HepG2 (cell line): ENCODE results near the gene PTCRA. TPM values are rescaled to one million over a fixed set of nuclear protein-coding genes. Genes with fewer than 3 reads are reported as not detected.
A peak's percentile ranks its signal among the peaks of the same experiment; 100 is the strongest.

Experiments used
- ATAC-seq: fragments of 200-7000 bp; cut with Tn5 transposase; 3 replicates; pipeline ENCODE4 v1.9.1; 2020; ENCODE audit warnings: mild to moderate bottlenecking, moderate library complexity
- BruUV-seq: library from RNA; stranded (reverse); fragments of 400-500 nt; replicated peaks from 2 replicates; lab custom pipeline; 2021; lab: Mats Ljungman, UMichigan
- CTCF ChIA-PET: fragments of 300-600 bp; formaldehyde crosslinking; extraction: SDS; loops from one replicate; lab custom pipeline; 2021; ENCODE audit warnings: low total read pairs, inconsistent platforms, low intra/inter-chr PET ratio; lab: Yijun Ruan, JAX
- POLR2A ChIA-PET: fragments of 350-600 bp; sonication (Branson Sonifier 250); formaldehyde crosslinking; loops from one replicate; lab custom pipeline; 2020; ENCODE audit warnings: antibody characterized with exemption, inconsistent platforms; lab: Yijun Ruan, JAX
- DNase-seq: peaks from one replicate; pipeline ENCODE4 v3.0.0-alpha.2; 2015; ENCODE audit warnings: low spot score
- FAIRE-seq: peaks from 3 replicates; lab custom pipeline; 2011; peaks lifted over from hg19 to GRCh38; lab: Jason Lieb, UNC
- H2AFZ ChIP-seq: one replicate; pipeline ENCODE4 v1.6.1; 2011; ENCODE audit warnings: low read length, inconsistent platforms
- H3K27ac ChIP-seq: fragments of 300-600 bp; 3 replicates; pipeline ENCODE4 v1.8.0; 2011; ENCODE audit warnings: mixed run types, mild to moderate bottlenecking, mixed read lengths, low read length, inconsistent platforms; ENCODE audit not compliant: insufficient read depth; ENCODE audit errors: extremely low read length
- H3K27me3 ChIP-seq, 2 experiments: fragments of 200-600 bp in 1 of 2; 2 replicates in 1 of 2; 3 replicates in 1 of 2; pipeline versions ENCODE4 v1.6.0 to v1.8.0; 2011; ENCODE audit warnings: low read length in 2 of 2, mild to moderate bottlenecking in 2 of 2, moderate library complexity in 2 of 2, inconsistent platforms in 1 of 2; ENCODE audit not compliant: insufficient read depth in 2 of 2, control insufficient read depth in 1 of 2
- H3K36me3 ChIP-seq, 2 experiments: fragments of 200-600 bp in 1 of 2; replicated peaks in 1 of 2; 2 replicates in 1 of 2; 3 replicates in 1 of 2; pipeline versions ENCODE4 v1.5.1 to v1.8.0; 2011; ENCODE audit warnings: low read length in 2 of 2, inconsistent platforms in 1 of 2; ENCODE audit not compliant: insufficient read depth in 2 of 2, control insufficient read depth in 1 of 2
- H3K4me1 ChIP-seq: 2 replicates; pipeline ENCODE4 v1.5.1; 2012; ENCODE audit warnings: low read length, inconsistent platforms; ENCODE audit not compliant: insufficient read depth
- H3K4me2 ChIP-seq: 2 replicates; pipeline ENCODE4 v1.6.0; 2011; ENCODE audit warnings: low read depth, low read length, inconsistent platforms
- H3K4me3 ChIP-seq, 3 experiments: fragments of 200-600 bp in 1 of 3; sonication (generic), shearing (Covaris generic) in 1 of 3; replicated peaks in 1 of 3; 2 replicates each; pipeline ENCODE4 v1.5.1; 2011 to 2016; ENCODE audit warnings: low read length in 3 of 3, inconsistent platforms in 2 of 3, low read depth in 2 of 3, mild to moderate bottlenecking in 2 of 3, control low read depth in 1 of 3, mixed read lengths in 1 of 3; ENCODE audit not compliant: insufficient read depth in 1 of 3
- H3K79me2 ChIP-seq: one replicate; pipeline ENCODE4 v1.6.1; 2011; ENCODE audit warnings: low read length, inconsistent platforms; ENCODE audit not compliant: insufficient read depth
- H3K9ac ChIP-seq: 2 replicates; pipeline ENCODE4 v1.6.0; 2011; ENCODE audit warnings: mild to moderate bottlenecking, low read depth, low read length, inconsistent platforms; ENCODE audit not compliant: insufficient read depth
- H3K9me3 ChIP-seq: 2 replicates; pipeline ENCODE4 v1.5.1; 2012; ENCODE audit warnings: mild to moderate bottlenecking, low read length
- H4K20me1 ChIP-seq: 2 replicates; pipeline ENCODE4 v1.6.0; 2011; ENCODE audit warnings: inconsistent platforms, mild to moderate bottlenecking, low read length, moderate library complexity; ENCODE audit not compliant: insufficient read depth
- NFE2 ChIP-seq: sonication (generic); formaldehyde crosslinking; IDR thresholded peaks from 2 replicates; pipeline ENCODE4 v1.4.0; 2020; ENCODE audit warnings: missing genetic modification reagents
- PHF5A ChIP-seq: IDR thresholded peaks from one replicate; pipeline ENCODE4 v1.6.1; 2018; ENCODE audit warnings: low read depth, missing genetic modification reagents; ENCODE audit not compliant: unreplicated experiment
- SP2 ChIP-seq: sonication (generic); formaldehyde crosslinking; IDR thresholded peaks from 2 replicates; pipeline ENCODE4 v1.5.1; 2020; ENCODE audit warnings: mild to moderate bottlenecking, missing genetic modification reagents
- SSRP1 ChIP-seq: IDR thresholded peaks from 2 replicates; pipeline ENCODE4 v1.6.1; 2016; ENCODE audit warnings: control low read depth
- WGBS: methylation state at CpG from one replicate; pipeline ENCODE4 v1.1.6; 2017; ENCODE audit warnings: low lambda C conversion rate; 5-methylcytosine and 5-hydroxymethylcytosine counted together
- in situ Hi-C: cut with HindIII; loops from 2 replicates; pipeline ENCODE4 v1.10.0; 2017; ENCODE audit warnings: low pct_unique_long_range_greater_than_20kb; ENCODE audit not compliant: extremely low pct_ligation_motif_present
- intact Hi-C: fragments of 100-400 bp; cut with micrococcal nuclease; formaldehyde crosslinking; loops from one replicate; pipeline ENCODE4 v1.10.0; 2022; ENCODE audit not compliant: unreplicated experiment
- polyA plus RNA-seq, 8 experiments: library from polyadenylated mRNA; depleted of rRNA in 3 of 8; stranded (reverse) in 7 of 8; unstranded in 1 of 8; fragments of >200 nt; fragmentation: Illumina TruSeq in 4 of 8; extraction: Trizol in 4 of 8; gene quantifications; 2 replicates each; pipeline versions ENCODE4 v1.2.1 to v1.2.3, GENCODE V29; 2011 to 2016; ENCODE audit warnings: low read depth in 4 of 8, missing spikeins in 1 of 8, mixed read lengths in 1 of 8; ENCODE audit not compliant: insufficient read depth in 1 of 8
- total RNA-seq, 5 experiments: library from RNA; depleted of rRNA; stranded (reverse); fragments of >200 nt; fragmentation: Illumina TruSeq; extraction: Trizol; gene quantifications; 2 replicates each; pipeline ENCODE4 v1.2.3, GENCODE V29; 2016; ENCODE audit warnings: low read depth in 1 of 5
- TF ChIP-seq, protein P1 (sequence below): sonication (generic); formaldehyde crosslinking; IDR thresholded peaks from 2 replicates; pipeline ENCODE4 v1.4.0; 2020; ENCODE audit warnings: mild to moderate bottlenecking, missing genetic modification reagents

PTCRA gene
- total and polyA plus RNA-seq, 2 of the 13 experiments (the other 11 are each of a cell fraction or from before 2014, with no cell fraction given): not detected

DNA sequence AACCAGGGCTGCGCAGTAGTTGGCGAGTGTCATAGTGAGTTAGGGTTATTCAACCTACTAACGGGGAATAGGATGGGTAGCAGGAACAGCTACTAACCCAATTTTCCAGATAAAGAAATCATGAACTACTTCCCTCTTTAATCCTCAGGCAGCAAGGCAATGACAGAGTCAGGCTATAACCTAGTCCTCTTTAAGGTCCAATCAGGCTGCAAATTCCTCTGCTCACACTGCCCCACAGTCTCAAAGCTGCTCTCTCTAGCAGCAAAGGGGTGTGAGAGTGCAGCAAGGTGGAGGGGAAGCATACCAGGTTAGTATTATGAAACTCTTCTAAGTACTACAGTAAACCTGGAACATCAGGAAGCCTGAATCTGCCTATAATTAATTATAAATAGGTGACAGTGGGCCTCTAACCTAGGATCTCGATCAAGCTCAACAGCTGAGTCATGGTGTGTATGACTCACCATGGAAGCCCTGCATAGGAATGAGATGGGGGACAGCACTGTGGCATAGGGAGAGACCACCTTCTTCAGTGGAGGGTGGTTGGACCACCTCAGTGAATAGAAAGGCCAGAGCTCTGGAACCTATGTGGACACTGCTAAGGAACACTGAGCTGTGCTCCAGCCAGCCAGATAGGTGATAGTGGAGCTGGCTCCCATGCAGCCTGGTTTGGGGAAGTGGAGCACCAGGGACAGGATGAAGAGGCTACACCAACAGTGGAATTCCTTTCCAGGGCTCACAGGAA is 55.2 kb downstream of the PTCRA start (continued):
- TF ChIP-seq SSRP1 (CRISPR knock-in tag) (0 out of 2 replicates have a peak, but pooled peaks have one; percentile 51), NFE2 (CRISPR knock-in tag) (peak; percentile 85)

DNA sequence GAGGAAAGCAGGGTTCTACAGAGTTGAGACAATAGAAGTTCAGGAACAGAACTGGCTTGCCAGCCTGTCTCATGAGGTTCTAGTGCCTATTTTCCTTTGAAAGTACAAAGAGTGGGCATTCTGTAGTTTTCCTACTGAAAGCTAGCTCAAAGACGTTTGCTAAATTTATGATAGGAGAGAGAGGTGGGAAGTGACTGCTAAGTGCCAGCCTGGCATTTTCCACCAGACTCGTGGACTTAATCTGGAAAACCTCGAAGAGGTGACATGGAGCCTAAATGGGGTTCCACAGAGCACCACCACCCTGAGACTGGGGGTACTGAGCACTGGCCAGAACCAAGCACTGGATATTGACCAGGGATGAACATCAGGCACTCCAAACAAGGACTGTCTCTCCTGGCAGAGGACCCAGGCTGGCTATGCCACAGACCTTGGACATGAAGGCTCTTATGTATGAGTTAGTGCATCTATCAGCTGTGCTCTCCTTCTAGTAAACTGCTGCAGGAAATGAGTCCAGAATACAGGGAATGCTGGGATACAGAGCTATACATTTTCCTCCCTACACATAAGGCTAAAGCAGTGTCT is 56.0 kb downstream of the PTCRA start:
- no peak overlapping the region for H2AFZ ChIP-seq
- no TSS peak for BruUV-seq
- H3K4me2 ChIP-seq: no peak overlapping the region

More for the DNA sequence above, 56.0 kb downstream of the PTCRA start:
- 87% methylated on average over 3 of the region's 3 CpGs for WGBS
- ChIA-PET CTCF (no interaction called here), POLR2A (interaction anchor here (0.7 to 3.4 kb wide), 6 partner anchors 12 to 225 kb away, joined by 4 to 33 read pairs (median 8); partner anchors contain the start of genes CNPY3, CUL7 and PPP2R5D)
- intact Hi-C loops (loop anchor here (2.0 kb wide), 1 partner anchor 43 kb away; the partner anchor contains the start of gene CNPY3), in situ Hi-C loops (no loop called here)
- Histone ChIP-seq H3K9ac (no peak overlapping the region), H3K27me3 (no peaks in the 10 kb centered on the region), H3K9me3 (no peaks in the 10 kb centered on the region), H3K36me3 (no peaks in the 10 kb centered on the region), H3K27ac (peak overlapping the region; percentile 30), H4K20me1 (no peaks in the 10 kb centered on the region), H3K4me1 (peaks cover 39% of the 10 kb centered on the region), H3K4me3 (no peak overlapping the region), H3K79me2 (no peaks in the 10 kb centered on the region)
- no peak for FAIRE-seq
- DNase-seq: no peak
- ATAC-seq: no peak
- TF ChIP-seq PHF5A (CRISPR knock-in tag) (no peak), SP2 (CRISPR knock-in tag) (no peak)
- TF ChIP-seq, protein P1, sequence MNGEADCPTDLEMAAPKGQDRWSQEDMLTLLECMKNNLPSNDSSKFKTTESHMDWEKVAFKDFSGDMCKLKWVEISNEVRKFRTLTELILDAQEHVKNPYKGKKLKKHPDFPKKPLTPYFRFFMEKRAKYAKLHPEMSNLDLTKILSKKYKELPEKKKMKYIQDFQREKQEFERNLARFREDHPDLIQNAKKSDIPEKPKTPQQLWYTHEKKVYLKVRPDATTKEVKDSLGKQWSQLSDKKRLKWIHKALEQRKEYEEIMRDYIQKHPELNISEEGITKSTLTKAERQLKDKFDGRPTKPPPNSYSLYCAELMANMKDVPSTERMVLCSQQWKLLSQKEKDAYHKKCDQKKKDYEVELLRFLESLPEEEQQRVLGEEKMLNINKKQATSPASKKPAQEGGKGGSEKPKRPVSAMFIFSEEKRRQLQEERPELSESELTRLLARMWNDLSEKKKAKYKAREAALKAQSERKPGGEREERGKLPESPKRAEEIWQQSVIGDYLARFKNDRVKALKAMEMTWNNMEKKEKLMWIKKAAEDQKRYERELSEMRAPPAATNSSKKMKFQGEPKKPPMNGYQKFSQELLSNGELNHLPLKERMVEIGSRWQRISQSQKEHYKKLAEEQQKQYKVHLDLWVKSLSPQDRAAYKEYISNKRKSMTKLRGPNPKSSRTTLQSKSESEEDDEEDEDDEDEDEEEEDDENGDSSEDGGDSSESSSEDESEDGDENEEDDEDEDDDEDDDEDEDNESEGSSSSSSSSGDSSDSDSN (CRISPR knock-in tag): 0 out of 2 replicates have a peak, but pooled peaks have one; percentile 41
- TF ChIP-seq, all 625 proteins: peak for 1
